HG03135 (cell line): ENCODE data around the gene CSF2.

Experiments used
- ATAC-seq: cut with Tn5 transposase; IDR thresholded peaks from one replicate; pipeline ENCODE4 v1.9.1; 2021; ENCODE audit warnings: mild to moderate bottlenecking, moderate library complexity; ENCODE audit not compliant: unreplicated experiment

The CSF2 gene

DNA sequence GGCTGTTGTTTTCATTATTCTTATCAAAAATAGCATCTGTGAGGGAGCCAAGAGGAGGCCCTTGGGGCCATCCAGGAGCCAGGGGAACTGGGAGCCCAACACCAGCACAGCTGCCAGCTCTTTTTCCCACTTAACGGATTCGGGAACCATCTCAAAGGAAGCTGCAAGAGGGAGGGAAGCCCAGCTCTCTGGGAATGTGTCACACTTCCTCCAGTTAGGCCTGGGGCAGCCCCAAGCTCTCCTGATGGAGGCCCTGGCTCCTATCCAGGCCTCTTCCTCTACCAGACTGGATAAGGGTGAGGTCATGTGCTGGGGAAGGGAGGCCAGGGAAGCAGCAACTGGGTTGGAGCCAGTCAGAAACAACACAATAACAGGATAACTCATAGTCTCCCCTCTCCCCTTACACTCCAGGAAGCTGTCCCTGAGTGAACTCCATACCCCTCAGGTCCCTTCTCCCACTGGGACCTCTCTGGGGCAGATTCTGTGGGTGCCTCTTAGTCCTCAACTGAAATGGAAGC lies 12.7 kb downstream of the CSF2 start:
- ATAC-seq = no peak

DNA sequence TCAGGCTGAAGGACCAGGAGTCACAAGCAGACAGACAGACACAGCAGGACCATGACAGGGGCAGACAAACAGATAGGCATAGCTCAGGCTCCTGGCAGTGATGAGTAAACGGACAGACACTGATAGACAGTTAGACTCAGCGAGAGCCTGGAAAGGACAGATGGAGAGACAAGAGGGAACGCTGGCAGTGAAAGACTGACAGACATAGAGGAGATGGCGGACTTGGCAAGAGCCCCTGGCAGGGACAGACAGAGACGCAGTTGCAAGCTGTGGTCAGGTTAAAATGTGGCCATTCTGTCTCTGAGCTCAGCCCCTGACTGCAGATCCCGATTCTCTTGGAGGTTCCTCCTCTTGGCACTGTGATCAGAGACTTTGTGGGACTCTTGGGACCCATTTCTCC lies 13.6 kb downstream of the CSF2 start:
- no peak for ATAC-seq

DNA sequence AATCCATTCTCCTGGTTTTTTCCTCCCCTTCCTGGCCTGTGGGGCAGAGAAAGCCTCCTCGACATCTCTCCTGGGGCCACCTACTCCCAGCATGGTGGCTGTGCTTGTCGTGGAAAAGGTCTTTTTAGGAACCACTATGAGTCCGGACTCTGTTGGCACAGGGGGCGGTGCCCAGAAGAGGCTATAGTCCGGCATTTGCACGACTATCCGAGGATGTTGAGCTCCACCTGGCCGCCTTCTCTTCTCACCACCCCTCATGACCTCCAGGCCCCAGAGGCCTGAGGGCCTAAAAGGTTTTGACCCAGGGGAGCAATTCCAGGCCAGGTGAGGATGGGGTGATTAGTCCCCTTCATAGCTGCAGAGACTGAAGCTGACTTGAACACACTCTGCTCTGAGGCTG lies 14.1 kb downstream of the CSF2 start:
- ATAC-seq = no peak

DNA sequence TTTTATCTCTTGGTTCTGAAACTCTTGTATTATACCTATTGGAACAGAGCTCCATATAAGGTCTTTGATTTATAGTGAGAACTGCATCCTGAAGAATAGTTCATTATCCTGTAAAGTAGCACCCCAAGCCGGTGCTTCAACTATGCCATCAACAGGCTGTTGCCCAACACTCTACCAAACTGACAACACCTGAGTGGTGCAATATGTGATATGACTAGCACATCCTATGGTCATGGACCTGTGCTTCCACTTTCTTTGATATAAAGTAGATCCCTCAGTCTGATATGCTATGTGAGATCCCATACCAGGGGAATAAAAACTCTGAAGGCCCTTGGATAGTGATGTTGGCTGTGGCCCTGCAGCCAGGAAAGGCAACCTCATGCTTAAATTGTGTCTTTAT lies 15.8 kb downstream of the CSF2 start:
- no peak for ATAC-seq

DNA sequence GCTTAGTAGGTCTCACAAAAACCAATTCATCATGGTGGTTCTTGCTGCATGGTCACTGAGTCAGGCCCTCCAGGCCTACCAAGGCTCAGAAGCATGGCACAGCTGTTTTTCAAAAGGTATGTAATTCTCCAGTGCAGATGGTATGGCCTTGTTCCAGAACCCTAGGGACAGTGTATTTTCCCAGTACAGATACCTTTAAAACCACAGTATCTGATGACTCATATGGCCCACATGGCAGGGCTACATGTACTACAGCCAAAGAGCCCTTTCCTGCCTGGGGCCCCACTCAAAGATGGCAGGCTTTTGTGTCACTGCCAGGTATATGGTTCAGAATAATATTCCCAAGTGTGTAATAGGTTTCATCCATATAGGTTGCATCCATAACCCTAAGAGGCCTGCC lies 16.5 kb downstream of the CSF2 start:
- ATAC-seq = no peak

DNA sequence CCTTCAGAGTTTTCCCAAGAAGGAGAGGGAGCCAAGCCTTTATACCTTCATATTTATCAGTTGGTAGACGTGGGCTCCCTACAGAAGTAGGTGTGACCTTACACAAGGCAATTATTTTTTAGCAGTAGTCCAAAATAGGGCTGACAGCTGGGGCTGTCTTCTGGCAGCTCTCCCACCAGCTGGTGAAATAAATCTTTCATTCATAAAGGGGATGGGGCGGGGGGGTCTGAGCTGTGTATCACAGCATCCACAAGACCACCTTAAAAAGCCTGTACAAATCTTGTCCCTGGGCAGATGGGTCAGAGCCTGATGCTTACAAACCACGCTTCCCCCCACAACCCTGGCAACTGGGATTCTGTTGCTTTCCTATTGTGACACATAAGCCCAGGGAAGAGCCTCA lies 19.7 kb downstream of the CSF2 start:
- ATAC-seq = no peak

DNA sequence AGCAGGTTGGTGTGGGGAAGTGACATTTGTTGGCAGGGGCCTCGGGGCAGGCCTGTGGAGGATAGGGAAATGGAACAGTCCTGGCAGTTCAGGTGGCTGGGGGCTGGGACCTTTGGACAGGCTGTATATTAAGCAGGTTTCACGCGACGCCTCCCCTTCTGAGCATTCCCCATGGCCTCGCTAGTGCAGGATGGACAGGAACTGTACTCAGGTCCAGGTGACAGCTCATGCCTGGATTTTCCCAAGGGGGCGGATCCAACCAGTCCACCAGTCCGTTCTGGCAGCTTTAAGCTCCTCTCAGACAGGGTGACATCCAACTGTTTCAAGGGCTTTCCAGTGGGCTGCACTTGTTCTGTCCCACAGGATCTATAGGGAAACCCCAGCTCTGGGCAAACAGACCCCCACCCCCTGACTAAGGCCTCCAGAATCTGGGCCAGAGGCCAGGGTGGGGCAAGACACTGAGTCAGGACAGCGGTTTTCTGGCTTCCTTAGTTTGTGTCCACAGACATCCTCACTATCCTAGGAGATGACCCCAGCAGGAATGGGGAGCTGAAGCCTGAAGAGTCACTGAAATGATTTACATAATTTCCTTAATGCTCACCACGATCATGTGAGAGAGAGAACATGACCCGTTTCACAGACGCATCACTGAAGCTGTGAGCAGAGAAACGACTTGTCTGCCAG lies 20.9 kb downstream of the CSF2 start:
- no peak for ATAC-seq

DNA sequence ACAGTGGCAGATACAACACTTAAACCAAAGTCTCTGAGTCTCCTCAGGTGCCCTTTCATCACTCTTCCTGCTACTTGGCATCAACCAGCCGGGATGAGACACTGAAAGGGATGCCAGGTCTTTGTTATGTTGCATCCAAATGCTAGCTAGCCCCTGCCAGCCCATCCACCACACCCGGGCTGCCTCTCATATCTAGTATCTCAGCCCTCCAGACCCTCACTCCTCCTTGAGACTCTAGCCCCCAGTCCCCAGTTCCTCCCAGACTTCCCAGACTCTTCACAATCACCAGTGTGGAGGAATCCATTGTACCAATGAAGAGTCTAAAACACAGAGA lies 21.5 kb downstream of the CSF2 start:
- ATAC-seq = no peak

DNA sequence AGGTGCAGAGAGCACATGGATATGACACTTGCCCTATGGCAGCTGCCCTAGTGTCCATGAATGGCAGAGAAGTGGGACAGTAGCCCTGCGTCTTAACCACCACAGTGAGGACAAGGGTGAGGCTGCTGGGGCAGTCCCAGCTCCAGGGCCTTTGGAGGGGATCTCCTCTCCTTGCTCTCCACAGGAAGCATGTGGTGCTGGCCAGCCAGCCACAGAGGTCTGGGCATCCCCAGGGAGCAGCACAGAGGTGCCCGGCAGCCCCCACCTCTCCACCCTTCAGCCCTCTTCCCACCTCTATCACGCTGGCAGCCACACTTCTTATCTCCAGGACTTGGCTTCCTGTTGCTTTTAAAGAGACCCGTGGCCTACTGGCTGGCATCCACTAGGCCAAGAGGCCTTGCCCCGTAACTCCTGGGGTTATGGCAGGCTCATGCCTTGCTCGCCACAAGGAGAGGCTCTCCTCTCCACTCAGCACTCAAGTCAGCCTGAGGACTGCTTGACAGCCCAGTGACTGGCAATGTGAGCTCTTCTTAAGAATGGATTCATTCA lies 21.9 kb downstream of the CSF2 start:
- ATAC-seq = no peak

DNA sequence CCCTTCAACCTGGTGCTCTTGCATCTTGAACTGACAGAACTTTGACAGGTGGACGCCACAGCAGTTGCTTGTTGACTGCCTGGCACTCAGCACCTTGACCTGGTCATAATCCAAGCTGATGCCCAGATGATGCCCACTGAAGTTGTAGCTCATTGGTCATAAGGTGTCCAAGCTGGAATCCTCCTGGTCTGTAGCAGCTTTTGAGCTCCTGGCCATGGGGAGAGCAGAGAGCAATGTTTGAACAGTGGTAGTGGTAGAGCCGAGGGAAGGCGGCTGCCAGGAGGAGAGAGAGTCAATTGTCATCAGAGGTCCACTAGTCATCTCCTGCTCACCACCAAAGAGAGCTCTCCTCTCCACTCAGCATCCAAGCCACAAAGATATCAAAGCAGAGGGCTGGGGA lies 23.3 kb downstream of the CSF2 start:
- ATAC-seq = no peak

DNA sequence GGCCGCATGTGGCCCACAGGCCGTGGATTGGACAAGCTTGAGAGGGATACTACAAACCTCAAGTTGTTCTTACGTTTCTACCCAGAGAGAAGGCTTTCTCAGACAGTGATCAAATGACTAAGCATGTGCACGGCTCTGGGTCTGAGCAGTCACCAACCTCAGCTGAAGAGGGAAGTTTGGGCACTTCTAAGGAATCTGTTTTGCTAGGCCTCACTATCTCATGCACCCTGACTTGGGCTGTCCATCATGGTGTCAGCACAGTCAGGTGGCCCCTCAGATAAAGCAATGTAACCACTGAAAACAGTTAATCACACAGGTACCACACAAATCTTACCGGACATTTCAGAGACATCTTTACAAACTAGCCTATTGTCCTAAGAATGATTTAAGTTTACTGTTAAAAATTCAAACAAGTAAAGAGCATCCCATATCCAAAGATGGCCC lies 24.6 kb downstream of the CSF2 start:
- no peak for ATAC-seq

DNA sequence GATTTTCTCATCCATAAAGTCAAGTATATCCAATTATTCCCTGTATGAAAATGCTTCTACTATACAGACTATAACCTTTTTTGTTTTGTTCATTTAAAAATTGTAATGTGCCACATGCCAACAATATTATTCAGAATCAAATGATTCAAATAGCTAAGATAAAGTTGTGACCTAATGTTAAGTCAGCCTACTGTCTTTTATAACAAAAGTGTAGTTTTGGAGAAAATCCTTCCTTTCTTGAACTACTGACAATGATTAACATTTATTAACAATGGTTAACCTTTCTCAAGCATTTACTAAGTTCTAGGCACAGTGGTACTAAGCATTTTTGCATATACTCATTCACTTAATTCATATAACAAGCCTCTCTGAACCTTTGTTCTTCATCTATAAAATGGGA lies 25.0 kb downstream of the CSF2 start:
- no peak for ATAC-seq

DNA sequence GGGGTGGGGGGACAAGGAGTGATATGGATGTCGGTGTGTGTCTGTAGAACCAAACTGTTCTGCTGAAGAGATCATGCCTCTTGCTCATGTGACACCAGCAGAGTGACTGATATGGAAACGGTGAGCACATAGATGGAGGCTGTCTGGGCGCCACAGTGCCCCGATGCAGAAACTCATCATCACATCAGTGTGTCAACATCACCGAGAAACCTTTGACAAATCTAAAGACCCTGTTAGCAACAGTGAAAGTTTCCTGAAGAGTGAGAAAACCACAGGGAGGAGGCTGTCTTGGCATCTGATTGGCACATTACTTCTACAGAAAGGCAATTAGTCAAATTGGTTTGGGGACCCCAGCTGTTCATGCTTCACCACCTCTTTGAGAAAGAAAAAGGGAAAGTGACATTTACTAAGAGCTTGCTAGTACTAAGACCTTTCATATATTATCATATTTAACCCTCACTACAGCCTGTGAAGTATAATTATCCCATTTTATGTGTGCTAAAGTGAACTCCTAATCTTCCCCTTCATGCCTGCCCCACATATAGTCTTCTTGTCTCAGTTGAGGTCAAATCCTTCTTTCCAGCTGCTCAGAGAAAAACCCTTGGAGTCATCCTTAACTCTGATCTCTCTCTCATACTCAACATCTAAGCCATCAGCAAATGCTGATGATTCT lies 25.6 kb downstream of the CSF2 start:
- peak; percentile 41 for ATAC-seq

DNA sequence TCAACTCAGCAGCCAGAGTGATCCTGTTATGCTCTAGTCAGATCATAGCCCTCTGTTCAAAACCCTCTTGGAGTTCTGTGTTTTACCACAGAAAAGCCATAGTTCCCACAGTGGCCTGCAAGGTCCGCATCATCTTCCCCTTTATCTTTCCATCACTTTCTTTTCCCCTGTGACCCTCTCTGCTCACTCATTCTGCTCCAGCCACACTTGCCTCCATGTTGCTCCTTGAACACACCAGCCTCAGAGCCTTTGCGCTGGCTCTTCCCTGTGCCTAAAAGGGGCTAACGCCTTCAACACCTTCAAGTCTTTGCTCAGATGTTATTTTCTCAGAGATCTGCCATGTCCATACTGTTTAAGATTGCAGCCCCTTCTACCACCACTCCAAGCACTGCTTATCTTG lies 26.3 kb downstream of the CSF2 start:
- no peak for ATAC-seq

DNA sequence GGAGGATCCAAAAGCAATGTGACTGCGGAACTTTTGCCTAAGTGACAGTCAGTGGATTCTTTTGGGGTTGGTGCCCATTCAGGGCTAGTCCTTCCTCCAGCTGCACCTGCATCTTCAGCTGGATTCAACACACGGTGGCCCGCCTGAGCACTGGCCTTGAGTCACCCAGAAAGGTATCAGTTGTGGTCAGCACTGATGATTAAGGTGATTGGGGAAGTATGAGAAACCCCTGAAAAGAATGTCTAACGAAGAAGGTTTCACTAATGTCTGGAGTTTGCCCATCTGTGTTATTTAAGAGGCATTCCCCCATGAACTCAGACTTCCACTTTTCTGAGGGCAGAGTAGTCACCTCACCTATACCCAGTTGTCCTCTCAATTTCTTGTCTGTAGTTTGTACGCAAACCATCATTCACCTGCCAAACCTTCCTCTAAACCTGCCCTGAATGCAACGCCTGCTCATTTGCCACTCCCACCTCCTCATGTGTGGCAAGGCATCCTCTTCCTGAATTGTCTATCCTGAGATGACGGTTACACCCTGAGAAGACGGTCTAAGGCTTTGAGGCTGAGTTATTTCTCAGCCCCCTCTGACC lies 27.2 kb downstream of the CSF2 start:
- peak; percentile 21 for ATAC-seq

DNA sequence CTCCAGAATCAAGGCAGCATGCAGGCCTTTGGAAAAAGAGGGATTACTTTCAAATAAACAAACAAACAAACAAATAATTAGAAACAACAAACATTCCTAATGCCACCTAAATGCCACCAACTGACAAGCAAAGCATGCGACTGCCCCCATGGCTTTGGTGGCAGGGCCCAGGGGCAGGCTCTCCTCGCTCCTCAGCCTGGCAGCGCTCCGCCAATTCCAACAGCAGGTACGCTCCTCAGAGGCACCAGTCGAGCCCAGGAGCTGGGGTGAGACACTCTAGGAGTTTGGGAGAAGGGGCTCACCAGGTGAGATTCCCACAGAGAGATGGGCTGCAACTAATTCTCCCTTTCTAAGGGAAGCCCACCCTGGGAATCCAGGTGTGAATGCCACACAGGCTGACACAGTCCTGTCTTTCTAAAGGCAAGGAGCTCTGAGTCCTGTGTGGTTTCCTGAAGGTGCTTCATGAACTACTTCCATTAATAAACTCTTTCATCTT lies 27.8 kb downstream of the CSF2 start:
- no peak for ATAC-seq

DNA sequence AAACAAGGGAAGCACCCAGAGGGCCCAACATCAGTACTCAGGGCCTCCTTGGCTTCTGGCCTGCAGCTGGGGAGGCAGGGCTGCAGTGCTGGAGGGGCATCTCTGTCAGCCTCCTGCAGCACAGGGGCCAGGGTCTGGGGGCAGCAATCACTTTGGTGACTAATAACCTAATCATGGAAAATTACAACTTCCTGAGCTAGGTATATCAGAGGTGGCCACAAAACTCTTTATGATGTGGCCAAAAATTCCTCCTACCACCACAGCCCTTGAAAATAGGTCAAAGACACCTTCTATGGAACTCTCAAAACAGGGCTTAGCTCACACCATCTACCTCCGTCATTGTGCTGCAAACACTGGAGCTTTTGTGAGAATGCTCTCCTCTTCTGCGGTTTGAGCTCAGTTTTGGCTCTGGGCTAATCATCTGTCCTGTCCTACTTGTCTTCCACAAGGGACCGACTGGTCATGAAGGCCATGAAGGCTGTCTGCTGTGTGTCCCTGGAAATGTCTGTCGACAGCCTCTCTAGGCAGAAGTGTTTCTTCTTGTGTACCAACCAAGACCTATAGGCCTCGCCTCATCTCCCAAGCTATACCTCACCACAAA lies 28.6 kb downstream of the CSF2 start:
- ATAC-seq = no peak

DNA sequence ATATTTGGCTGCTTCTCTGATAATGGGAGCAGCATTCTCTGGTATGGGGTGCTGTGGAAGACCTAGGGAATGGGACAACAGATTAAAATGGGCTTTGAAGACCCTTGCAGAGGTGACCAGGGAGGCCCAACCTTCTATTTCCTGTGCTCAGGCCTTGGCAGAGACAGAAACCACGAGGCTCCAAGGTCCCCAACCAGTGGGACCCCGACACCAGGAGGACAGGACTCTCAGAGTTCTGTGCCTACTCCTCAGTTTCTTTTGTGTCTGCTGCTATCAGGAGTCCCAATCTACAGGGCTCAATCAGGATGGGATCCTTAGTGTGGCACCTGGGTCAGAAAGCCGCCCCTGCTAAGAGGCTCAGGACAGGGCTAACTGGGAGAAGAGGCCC lies 29.3 kb downstream of the CSF2 start:
- ATAC-seq = no peak

DNA sequence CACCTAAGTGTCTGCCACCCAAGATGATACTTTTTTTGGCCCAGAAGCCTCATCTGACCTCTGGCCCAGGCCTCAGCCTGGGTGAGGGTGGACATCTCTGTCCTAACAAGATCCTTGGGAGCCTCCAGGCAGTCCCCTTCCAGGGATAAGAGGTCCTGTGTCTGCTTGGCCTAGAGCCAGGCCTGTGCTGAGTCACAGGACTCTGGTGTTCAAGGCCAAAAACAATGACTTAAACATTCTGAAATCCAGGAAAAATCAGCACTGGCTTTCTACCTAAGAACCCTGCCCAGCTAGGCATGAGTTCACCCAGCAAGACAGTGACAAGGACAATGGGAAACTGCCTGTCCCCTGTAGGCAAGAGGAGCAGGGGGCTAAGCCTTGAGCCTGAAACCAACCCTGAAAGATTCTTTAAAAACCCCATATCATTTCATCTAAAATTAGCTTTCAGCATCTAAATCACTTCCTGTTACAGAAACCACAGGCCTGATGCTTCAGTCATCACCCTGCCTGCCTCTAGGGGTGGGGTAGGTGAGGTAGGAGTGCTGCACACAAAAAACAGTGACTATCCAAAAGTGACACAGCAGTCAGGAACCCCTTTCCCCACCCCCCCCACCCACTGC lies 29.9 kb downstream of the CSF2 start:
- ATAC-seq = peak; percentile 77

DNA sequence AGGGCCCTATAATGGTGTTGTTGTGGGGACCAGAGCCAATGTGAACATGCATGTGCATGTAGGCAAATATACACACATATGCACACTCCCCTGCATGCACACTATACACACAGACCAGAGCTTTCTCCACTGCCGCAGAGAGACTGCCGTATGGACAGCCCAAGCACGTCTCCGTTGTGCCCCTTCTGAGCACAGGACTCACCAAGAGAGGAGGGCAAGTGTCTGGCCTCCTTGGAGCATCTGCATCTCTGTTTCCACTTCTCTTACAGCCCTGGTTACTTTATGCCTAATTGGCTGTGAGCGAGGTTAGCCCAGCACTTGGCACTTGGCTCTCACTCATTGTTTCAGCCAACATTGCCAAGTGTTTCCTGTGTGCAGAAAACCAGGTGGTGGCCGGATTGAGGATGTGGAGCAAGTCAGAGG lies 30.4 kb downstream of the CSF2 start:
- ATAC-seq = peak; percentile 14

DNA sequence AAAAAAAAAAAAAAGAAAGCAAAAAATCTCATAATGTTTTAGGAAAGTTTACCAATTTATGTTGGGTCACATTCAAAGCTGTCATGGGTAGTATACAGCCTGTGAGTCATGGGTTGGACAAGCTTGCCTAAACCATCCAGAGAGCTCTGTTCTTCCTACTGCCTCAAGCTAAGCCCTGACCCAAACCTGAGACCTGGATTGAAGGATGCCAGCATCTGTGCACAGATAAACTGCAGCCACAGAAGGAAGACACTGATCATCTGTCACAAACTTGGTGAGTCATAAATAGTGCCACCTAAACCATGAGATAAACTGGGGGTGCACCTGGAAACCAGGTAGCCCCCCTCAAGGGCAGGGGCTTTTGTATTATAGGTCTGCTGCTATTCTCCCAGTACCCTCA lies 31.0 kb downstream of the CSF2 start:
- no peak for ATAC-seq
